K562 (cell line): Measurements from ENCODE around the gene GAS1.

Experiments
- CHD2 ChIP-seq: IDR thresholded peaks from 2 replicates; pipeline ENCODE4 v1.6.1; 2011; ENCODE audit warnings: low read depth, low read length
- EGR1 ChIP-seq: fragments of 450-650 bp; conservative IDR thresholded peaks from 2 replicates; pipeline ENCODE4 v1.6.1; 2017; ENCODE audit warnings: mild to moderate bottlenecking
- POLR2AphosphoS5 ChIP-seq: IDR thresholded peaks from 2 replicates; pipeline ENCODE4 v1.6.1; 2011; ENCODE audit warnings: mild to moderate bottlenecking, low read depth, low read length, moderate library complexity; ENCODE audit not compliant: control insufficient read depth, insufficient read depth
- SMAD3 ChIP-seq: fragments of 450-650 bp; formaldehyde crosslinking; conservative IDR thresholded peaks from 2 replicates; pipeline ENCODE4 v1.4.0; 2020; ENCODE audit warnings: mild to moderate bottlenecking
- SMARCC2 ChIP-seq: fragments of 450-650 bp; IDR thresholded peaks from 2 replicates; pipeline ENCODE4 v1.6.1; 2017; ENCODE audit warnings: antibody characterized with exemption, moderate library complexity, mild to moderate bottlenecking, low read depth
- ZNF318 ChIP-seq, 2 experiments: fragments of 450-650 bp; IDR thresholded peaks; 2 replicates each; pipeline ENCODE4 v1.6.1; 2016; ENCODE audit warnings: mild to moderate bottlenecking in 2 of 2, borderline replicate concordance in 1 of 2, low read depth in 1 of 2, moderate library complexity in 1 of 2
- ZNF41 ChIP-seq: fragments of 250-450 bp; sonication (Bioruptor Pico); conservative IDR thresholded peaks from 2 replicates; pipeline ENCODE4 v1.4.0; 2020; ENCODE audit warnings: mild to moderate bottlenecking
- ZNF507 ChIP-seq: conservative IDR thresholded peaks from 2 replicates; pipeline ENCODE4 v1.6.1; 2017; ENCODE audit warnings: missing genetic modification characterization, missing compliant biosample characterization
- ZNF695 ChIP-seq: fragments of 450-650 bp; formaldehyde crosslinking; IDR thresholded peaks from 2 replicates; pipeline ENCODE4 v1.4.0; 2020; ENCODE audit warnings: mild to moderate bottlenecking, moderate library complexity

- no peak for TF ChIP-seq EGR1
- TF ChIP-seq CHD2: no peak
- no peak for TF ChIP-seq SMAD3 (CRISPR knock-in tag)
- no peak for TF ChIP-seq ZNF318 (IDR thresholded peaks at IDR 0.05; ENCODE audit: borderline replicate concordance in 1 of 2, low read depth in 1 of 2)
- TF ChIP-seq ZNF507 (tag): no peak
- TF ChIP-seq ZNF41 (CRISPR knock-in tag): no peak
- no peak for TF ChIP-seq ZNF695 (CRISPR knock-in tag)
- no peak for TF ChIP-seq POLR2AphosphoS5
- no peak for TF ChIP-seq SMARCC2
Observed at GRCh38 chr9:86965636-86966395, 18.5 kb upstream of the GAS1 start.
